GM23338 (cell line): ENCODE data around the gene FILIP1L. TPM values are rescaled to one million over a fixed set of nuclear protein-coding genes. Genes with fewer than 3 reads are reported as not detected.

Experiments
- ATAC-seq: fragments of 200-7000 bp; cut with Tn5 transposase; 3 replicates; pipeline ENCODE4 v1.9.1; 2020
- DNase-seq: peaks from one replicate; pipeline ENCODE4 v3.0.0-alpha.2; 2015; ENCODE audit warnings: low spot score
- H2AFZ ChIP-seq: fragments of 200-600 bp; sonication (generic); 2 replicates; pipeline ENCODE4 v1.8.0; 2016; ENCODE audit warnings: antibody characterized with exemption, mild to moderate bottlenecking, moderate library complexity
- H3F3A ChIP-seq: fragments of 200-600 bp; sonication (generic); replicated peaks from 2 replicates; pipeline ENCODE4 v1.8.0; 2017; ENCODE audit warnings: antibody characterized with exemption, mixed run types, low read depth
- H3K27ac ChIP-seq: fragments of 200-600 bp; sonication (generic); 2 replicates; pipeline ENCODE4 v1.6.1; 2016; ENCODE audit warnings: low read depth
- H3K27me3 ChIP-seq: fragments of 200-600 bp; sonication (generic); 2 replicates; pipeline ENCODE4 v1.8.0; 2016; ENCODE audit warnings: mild to moderate bottlenecking, mixed run types, moderate library complexity; ENCODE audit not compliant: insufficient read depth
- H3K36me3 ChIP-seq: fragments of 200-600 bp; sonication (generic); 2 replicates; pipeline ENCODE4 v1.8.0; 2016; ENCODE audit warnings: mild to moderate bottlenecking; ENCODE audit not compliant: insufficient read depth
- H3K4me1 ChIP-seq: fragments of 200-600 bp; sonication (generic); 2 replicates; pipeline ENCODE4 v1.8.0; 2016; ENCODE audit warnings: mild to moderate bottlenecking, moderate library complexity; ENCODE audit not compliant: insufficient read depth
- H3K4me2 ChIP-seq: fragments of 200-600 bp; sonication (generic); 2 replicates; pipeline ENCODE4 v1.7.1; 2017; ENCODE audit warnings: mixed run types
- H3K4me3 ChIP-seq: fragments of 200-600 bp; sonication (generic); 2 replicates; pipeline ENCODE4 v1.6.1; 2016; ENCODE audit warnings: mixed run types
- H3K79me2 ChIP-seq: fragments of 200-600 bp; sonication (generic); replicated peaks from 2 replicates; pipeline ENCODE4 v1.8.0; 2017; ENCODE audit warnings: mild to moderate bottlenecking; ENCODE audit not compliant: insufficient read depth
- H3K9me2 ChIP-seq: fragments of 200-600 bp; sonication (generic); 2 replicates; pipeline ENCODE4 v1.8.0; 2017; ENCODE audit not compliant: insufficient read depth
- H4K20me1 ChIP-seq: fragments of 200-600 bp; sonication (generic); replicated peaks from 2 replicates; pipeline ENCODE4 v1.8.0; 2017; ENCODE audit warnings: mild to moderate bottlenecking; ENCODE audit not compliant: insufficient read depth
- H3K27ac Mint-ChIP-seq: 2 replicates; pipeline ENCODE4 v1.8.0; 2020; ENCODE audit warnings: inconsistent platforms, mild to moderate bottlenecking, moderate library complexity, mixed read lengths
- H3K27me3 Mint-ChIP-seq: 3 replicates; pipeline ENCODE4 v1.8.0; 2022; ENCODE audit warnings: low read depth, mild to moderate bottlenecking, moderate library complexity, mixed read lengths, inconsistent platforms; ENCODE audit not compliant: insufficient read depth, poor library complexity
- H3K36me3 Mint-ChIP-seq: 3 replicates; pipeline ENCODE4 v1.8.0; 2021; ENCODE audit warnings: low read depth, mild to moderate bottlenecking, inconsistent platforms, moderate library complexity, mixed read lengths
- H3K4me1 Mint-ChIP-seq: 3 replicates; pipeline ENCODE4 v1.8.0; 2020; ENCODE audit warnings: mild to moderate bottlenecking, inconsistent platforms, mixed read lengths
- H3K4me3 Mint-ChIP-seq: 3 replicates; pipeline ENCODE4 v1.8.0; 2021; ENCODE audit warnings: moderate library complexity, mild to moderate bottlenecking, inconsistent platforms, mixed read lengths
- H3K9me3 Mint-ChIP-seq: 3 replicates; pipeline ENCODE4 v1.8.0; 2020; ENCODE audit warnings: moderate library complexity, mild to moderate bottlenecking, inconsistent platforms, mixed read lengths
- CREB1 ChIP-seq: fragments of 250-450 bp; sonication (Bioruptor Pico); IDR thresholded peaks from 2 replicates; pipeline ENCODE4 v1.5.0; 2020; ENCODE audit warnings: low read depth, mild to moderate bottlenecking, moderate library complexity
- EZH2 ChIP-seq: fragments of 200-600 bp; sonication (generic); IDR thresholded peaks from one replicate; pipeline ENCODE4 v1.8.0; 2017; ENCODE audit warnings: antibody characterized with exemption, mild to moderate bottlenecking, low read depth; ENCODE audit not compliant: unreplicated experiment
- EZH2phosphoT487 ChIP-seq: fragments of 200-600 bp; sonication (generic); IDR thresholded peaks from one replicate; pipeline ENCODE4 v1.8.1; 2018; ENCODE audit warnings: antibody characterized with exemption; ENCODE audit not compliant: unreplicated experiment
- JUNB ChIP-seq: IDR thresholded peaks from one replicate; pipeline ENCODE4 v1.6.1; 2016; ENCODE audit warnings: antibody characterized with exemption; ENCODE audit not compliant: unreplicated experiment
- NANOG ChIP-seq: IDR thresholded peaks from 2 replicates; pipeline ENCODE4 v1.6.1; 2016; ENCODE audit warnings: antibody characterized with exemption, borderline replicate concordance
- POLR2AphosphoS5 ChIP-seq: IDR thresholded peaks from 2 replicates; pipeline ENCODE4 v1.6.1; 2016; ENCODE audit warnings: antibody characterized with exemption, low read depth
- STAT1 ChIP-seq: IDR thresholded peaks from one replicate; pipeline ENCODE4 v1.6.1; 2016; ENCODE audit warnings: antibody characterized with exemption; ENCODE audit not compliant: unreplicated experiment
- ZNF114 ChIP-seq: fragments of 250-450 bp; sonication (Bioruptor Pico); IDR thresholded peaks from 2 replicates; pipeline ENCODE4 v1.5.0; 2020; ENCODE audit warnings: mild to moderate bottlenecking, moderate library complexity
- ZNF331 ChIP-seq: fragments of 250-450 bp; sonication (Bioruptor Pico); IDR thresholded peaks from 2 replicates; pipeline ENCODE4 v1.5.0; 2020; ENCODE audit warnings: low read depth, mild to moderate bottlenecking, moderate library complexity
- polyA plus RNA-seq: library from polyadenylated mRNA; unstranded; fragments of >200 nt; fragmentation: Nextera tagmentation; extraction: Ambion mirVana; gene quantifications from 2 replicates; pipeline ENCODE4 v1.2.1, GENCODE V29; 2016
- total RNA-seq: library from RNA; depleted of rRNA; stranded (reverse); fragments of >200 nt; shearing (Covaris generic); gene quantifications from 2 replicates; pipeline ENCODE4 v1.2.3, GENCODE V29; 2014
- TF ChIP-seq, protein P1 (sequence below): IDR thresholded peaks from 2 replicates; pipeline ENCODE4 v1.6.1; 2016; ENCODE audit warnings: antibody characterized with exemption
- TF ChIP-seq, protein P2 (sequence below): IDR thresholded peaks from one replicate; pipeline ENCODE4 v1.6.1; 2018; ENCODE audit warnings: antibody characterized with exemption; ENCODE audit not compliant: unreplicated experiment
- TF ChIP-seq, protein P3 (sequence below): fragments of 250-450 bp; sonication (Bioruptor Pico); IDR thresholded peaks from 2 replicates; pipeline ENCODE4 v1.5.0; 2020; ENCODE audit warnings: mild to moderate bottlenecking, moderate library complexity
- TF ChIP-seq, protein P4 (sequence below), 2 experiments: fragments of 200-600 bp in 1 of 2; sonication (generic) in 1 of 2; conservative IDR thresholded peaks; 2 replicates each; pipeline versions ENCODE4 v1.5.1 to v1.6.1; 2016 to 2017; ENCODE audit warnings: antibody characterized with exemption in 2 of 2, low read depth in 2 of 2, mild to moderate bottlenecking in 2 of 2, moderate library complexity in 1 of 2

FILIP1L gene
- total and polyA plus RNA-seq, 2 experiments from 2014 or later: 1.6 TPM; not detected in 1

DNA sequence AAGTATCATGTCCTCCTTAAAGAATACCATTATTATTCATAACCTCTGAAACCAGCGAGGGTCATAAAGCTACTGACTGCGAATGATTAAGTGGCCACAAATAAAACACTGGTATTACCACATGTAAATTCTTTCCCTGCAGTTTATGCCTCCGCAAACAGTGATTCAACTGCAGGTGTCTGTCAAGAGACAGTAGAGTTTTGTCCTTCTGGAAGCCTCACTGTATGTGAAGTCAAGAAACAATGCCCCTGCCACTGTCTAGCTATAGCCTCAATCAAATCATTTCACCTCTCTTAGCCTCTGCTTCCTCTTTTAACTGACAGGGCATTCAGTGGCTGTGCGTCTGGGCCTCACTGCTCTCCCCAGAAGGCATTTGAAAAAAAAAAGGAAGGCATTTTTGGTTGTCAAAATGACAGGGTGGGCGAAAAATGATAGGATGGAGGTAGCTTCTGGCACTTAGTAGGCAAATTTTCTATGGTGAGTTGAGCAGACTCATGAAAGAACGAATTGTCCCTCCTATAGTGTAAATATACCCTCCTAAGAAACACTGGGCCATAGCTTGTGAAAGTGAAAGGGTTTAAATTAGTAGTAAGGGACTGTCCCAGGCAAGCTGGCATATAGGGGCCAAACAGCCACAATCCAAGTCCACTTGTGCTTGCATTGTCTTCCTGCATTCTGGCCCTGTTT lies 66.7 kb downstream of the FILIP1L start:
- no peaks in the 10 kb centered on the region for H3K36me3 ChIP-seq
- TF ChIP-seq ZNF331 (no peak), EZH2 (no peak), JUNB (no peak), ZNF114 (no peak), NANOG (no peak), POLR2AphosphoS5 (no peak), EZH2phosphoT487 (no peak), STAT1 (no peak), CREB1 (CRISPR knock-in tag) (no peak)
- TF ChIP-seq, protein P1, sequence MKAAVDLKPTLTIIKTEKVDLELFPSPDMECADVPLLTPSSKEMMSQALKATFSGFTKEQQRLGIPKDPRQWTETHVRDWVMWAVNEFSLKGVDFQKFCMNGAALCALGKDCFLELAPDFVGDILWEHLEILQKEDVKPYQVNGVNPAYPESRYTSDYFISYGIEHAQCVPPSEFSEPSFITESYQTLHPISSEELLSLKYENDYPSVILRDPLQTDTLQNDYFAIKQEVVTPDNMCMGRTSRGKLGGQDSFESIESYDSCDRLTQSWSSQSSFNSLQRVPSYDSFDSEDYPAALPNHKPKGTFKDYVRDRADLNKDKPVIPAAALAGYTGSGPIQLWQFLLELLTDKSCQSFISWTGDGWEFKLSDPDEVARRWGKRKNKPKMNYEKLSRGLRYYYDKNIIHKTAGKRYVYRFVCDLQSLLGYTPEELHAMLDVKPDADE: no peak
- TF ChIP-seq, protein P2, sequence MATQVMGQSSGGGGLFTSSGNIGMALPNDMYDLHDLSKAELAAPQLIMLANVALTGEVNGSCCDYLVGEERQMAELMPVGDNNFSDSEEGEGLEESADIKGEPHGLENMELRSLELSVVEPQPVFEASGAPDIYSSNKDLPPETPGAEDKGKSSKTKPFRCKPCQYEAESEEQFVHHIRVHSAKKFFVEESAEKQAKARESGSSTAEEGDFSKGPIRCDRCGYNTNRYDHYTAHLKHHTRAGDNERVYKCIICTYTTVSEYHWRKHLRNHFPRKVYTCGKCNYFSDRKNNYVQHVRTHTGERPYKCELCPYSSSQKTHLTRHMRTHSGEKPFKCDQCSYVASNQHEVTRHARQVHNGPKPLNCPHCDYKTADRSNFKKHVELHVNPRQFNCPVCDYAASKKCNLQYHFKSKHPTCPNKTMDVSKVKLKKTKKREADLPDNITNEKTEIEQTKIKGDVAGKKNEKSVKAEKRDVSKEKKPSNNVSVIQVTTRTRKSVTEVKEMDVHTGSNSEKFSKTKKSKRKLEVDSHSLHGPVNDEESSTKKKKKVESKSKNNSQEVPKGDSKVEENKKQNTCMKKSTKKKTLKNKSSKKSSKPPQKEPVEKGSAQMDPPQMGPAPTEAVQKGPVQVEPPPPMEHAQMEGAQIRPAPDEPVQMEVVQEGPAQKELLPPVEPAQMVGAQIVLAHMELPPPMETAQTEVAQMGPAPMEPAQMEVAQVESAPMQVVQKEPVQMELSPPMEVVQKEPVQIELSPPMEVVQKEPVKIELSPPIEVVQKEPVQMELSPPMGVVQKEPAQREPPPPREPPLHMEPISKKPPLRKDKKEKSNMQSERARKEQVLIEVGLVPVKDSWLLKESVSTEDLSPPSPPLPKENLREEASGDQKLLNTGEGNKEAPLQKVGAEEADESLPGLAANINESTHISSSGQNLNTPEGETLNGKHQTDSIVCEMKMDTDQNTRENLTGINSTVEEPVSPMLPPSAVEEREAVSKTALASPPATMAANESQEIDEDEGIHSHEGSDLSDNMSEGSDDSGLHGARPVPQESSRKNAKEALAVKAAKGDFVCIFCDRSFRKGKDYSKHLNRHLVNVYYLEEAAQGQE: no peak
- TF ChIP-seq, protein P3, sequence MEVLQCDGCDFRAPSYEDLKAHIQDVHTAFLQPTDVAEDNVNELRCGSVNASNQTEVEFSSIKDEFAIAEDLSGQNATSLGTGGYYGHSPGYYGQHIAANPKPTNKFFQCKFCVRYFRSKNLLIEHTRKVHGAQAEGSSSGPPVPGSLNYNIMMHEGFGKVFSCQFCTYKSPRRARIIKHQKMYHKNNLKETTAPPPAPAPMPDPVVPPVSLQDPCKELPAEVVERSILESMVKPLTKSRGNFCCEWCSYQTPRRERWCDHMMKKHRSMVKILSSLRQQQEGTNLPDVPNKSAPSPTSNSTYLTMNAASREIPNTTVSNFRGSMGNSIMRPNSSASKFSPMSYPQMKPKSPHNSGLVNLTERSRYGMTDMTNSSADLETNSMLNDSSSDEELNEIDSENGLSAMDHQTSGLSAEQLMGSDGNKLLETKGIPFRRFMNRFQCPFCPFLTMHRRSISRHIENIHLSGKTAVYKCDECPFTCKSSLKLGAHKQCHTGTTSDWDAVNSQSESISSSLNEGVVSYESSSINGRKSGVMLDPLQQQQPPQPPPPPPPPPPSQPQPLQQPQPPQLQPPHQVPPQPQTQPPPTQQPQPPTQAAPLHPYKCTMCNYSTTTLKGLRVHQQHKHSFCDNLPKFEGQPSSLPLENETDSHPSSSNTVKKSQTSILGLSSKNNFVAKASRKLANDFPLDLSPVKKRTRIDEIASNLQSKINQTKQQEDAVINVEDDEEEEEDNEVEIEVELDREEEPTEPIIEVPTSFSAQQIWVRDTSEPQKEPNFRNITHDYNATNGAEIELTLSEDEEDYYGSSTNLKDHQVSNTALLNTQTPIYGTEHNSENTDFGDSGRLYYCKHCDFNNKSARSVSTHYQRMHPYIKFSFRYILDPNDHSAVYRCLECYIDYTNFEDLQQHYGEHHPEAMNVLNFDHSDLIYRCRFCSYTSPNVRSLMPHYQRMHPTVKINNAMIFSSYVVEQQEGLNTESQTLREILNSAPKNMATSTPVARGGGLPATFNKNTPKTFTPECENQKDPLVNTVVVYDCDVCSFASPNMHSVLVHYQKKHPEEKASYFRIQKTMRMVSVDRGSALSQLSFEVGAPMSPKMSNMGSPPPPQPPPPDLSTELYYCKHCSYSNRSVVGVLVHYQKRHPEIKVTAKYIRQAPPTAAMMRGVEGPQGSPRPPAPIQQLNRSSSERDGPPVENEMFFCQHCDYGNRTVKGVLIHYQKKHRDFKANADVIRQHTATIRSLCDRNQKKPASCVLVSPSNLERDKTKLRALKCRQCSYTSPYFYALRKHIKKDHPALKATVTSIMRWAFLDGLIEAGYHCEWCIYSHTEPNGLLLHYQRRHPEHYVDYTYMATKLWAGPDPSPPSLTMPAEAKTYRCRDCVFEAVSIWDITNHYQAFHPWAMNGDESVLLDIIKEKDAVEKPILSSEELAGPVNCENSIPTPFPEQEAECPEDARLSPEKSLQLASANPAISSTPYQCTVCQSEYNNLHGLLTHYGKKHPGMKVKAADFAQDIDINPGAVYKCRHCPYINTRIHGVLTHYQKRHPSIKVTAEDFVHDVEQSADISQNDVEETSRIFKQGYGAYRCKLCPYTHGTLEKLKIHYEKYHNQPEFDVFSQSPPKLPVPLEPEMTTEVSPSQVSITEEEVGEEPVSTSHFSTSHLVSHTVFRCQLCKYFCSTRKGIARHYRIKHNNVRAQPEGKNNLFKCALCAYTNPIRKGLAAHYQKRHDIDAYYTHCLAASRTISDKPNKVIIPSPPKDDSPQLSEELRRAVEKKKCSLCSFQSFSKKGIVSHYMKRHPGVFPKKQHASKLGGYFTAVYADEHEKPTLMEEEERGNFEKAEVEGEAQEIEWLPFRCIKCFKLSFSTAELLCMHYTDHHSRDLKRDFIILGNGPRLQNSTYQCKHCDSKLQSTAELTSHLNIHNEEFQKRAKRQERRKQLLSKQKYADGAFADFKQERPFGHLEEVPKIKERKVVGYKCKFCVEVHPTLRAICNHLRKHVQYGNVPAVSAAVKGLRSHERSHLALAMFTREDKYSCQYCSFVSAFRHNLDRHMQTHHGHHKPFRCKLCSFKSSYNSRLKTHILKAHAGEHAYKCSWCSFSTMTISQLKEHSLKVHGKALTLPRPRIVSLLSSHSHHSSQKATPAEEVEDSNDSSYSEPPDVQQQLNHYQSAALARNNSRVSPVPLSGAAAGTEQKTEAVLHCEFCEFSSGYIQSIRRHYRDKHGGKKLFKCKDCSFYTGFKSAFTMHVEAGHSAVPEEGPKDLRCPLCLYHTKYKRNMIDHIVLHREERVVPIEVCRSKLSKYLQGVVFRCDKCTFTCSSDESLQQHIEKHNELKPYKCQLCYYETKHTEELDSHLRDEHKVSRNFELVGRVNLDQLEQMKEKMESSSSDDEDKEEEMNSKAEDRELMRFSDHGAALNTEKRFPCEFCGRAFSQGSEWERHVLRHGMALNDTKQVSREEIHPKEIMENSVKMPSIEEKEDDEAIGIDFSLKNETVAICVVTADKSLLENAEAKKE: no peak
- TF ChIP-seq, protein P4, sequence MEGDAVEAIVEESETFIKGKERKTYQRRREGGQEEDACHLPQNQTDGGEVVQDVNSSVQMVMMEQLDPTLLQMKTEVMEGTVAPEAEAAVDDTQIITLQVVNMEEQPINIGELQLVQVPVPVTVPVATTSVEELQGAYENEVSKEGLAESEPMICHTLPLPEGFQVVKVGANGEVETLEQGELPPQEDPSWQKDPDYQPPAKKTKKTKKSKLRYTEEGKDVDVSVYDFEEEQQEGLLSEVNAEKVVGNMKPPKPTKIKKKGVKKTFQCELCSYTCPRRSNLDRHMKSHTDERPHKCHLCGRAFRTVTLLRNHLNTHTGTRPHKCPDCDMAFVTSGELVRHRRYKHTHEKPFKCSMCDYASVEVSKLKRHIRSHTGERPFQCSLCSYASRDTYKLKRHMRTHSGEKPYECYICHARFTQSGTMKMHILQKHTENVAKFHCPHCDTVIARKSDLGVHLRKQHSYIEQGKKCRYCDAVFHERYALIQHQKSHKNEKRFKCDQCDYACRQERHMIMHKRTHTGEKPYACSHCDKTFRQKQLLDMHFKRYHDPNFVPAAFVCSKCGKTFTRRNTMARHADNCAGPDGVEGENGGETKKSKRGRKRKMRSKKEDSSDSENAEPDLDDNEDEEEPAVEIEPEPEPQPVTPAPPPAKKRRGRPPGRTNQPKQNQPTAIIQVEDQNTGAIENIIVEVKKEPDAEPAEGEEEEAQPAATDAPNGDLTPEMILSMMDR (conservative IDR thresholded peaks at IDR 0.05; ENCODE audit: low read depth in 2 of 2): no peak
- H3K9me3 Mint-ChIP-seq: no peaks in the 10 kb centered on the region
- H4K20me1 ChIP-seq: no peaks in the 10 kb centered on the region
- H3F3A ChIP-seq: no peaks in the 10 kb centered on the region
- no peaks in the 10 kb centered on the region for H3K36me3 Mint-ChIP-seq
- peaks cover 24% of the 10 kb centered on the region for H3K4me1 Mint-ChIP-seq
- no peak overlapping the region for H3K4me3 ChIP-seq
- H3K79me2 ChIP-seq: no peaks in the 10 kb centered on the region
- no peak overlapping the region for H3K4me3 Mint-ChIP-seq
- H3K9me2 ChIP-seq: no peaks in the 10 kb centered on the region
- no peaks in the 10 kb centered on the region for H3K27me3 ChIP-seq
- H3K4me2 ChIP-seq: no peak overlapping the region
- H3K27ac Mint-ChIP-seq: no peak overlapping the region
- ATAC-seq (no peak; the same call in 2 of the 3 replicates), DNase-seq (no peak)
- no peaks in the 10 kb centered on the region for H3K27me3 Mint-ChIP-seq
- no peak overlapping the region for H3K27ac ChIP-seq
- peaks cover 12% of the 10 kb centered on the region; the same call in 1 of the 2 replicates for H3K4me1 ChIP-seq
- H2AFZ ChIP-seq: no peak overlapping the region
